Measurements from ENCODE around the gene PKNOX2.

- TF ChIP-seq, protein P1, sequence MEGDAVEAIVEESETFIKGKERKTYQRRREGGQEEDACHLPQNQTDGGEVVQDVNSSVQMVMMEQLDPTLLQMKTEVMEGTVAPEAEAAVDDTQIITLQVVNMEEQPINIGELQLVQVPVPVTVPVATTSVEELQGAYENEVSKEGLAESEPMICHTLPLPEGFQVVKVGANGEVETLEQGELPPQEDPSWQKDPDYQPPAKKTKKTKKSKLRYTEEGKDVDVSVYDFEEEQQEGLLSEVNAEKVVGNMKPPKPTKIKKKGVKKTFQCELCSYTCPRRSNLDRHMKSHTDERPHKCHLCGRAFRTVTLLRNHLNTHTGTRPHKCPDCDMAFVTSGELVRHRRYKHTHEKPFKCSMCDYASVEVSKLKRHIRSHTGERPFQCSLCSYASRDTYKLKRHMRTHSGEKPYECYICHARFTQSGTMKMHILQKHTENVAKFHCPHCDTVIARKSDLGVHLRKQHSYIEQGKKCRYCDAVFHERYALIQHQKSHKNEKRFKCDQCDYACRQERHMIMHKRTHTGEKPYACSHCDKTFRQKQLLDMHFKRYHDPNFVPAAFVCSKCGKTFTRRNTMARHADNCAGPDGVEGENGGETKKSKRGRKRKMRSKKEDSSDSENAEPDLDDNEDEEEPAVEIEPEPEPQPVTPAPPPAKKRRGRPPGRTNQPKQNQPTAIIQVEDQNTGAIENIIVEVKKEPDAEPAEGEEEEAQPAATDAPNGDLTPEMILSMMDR (IDR thresholded peaks at IDR 0.05) = no peak
- TF ChIP-seq POLR2A (IDR thresholded peaks at IDR 0.05) = no peak
These were observed 207.5 kb downstream of the PKNOX2 start for GRCh38 chr11:125372088-125372487.

Data from suprapubic skin (tissue), 3 donors.